OCI-LY3 (cell line): Measurements from ENCODE around the gene ZNF511.

Source experiments
- H2AFZ ChIP-seq: fragments of 200-600, 300-600 bp; shearing (Covaris generic); 2 replicates; pipeline ENCODE4 v1.6.0; 2014; ENCODE audit warnings: antibody characterized with exemption, low read depth, low read length
- H3K27ac ChIP-seq: fragments of 200-600, 300-600 bp; sonication (generic); 2 replicates; pipeline ENCODE4 v1.5.1; 2014; ENCODE audit warnings: mild to moderate bottlenecking, low read length, moderate library complexity, mixed read lengths
- H3K27me3 ChIP-seq: fragments of 200-600, 300-600 bp; sonication (generic); 2 replicates; pipeline ENCODE4 v1.6.1; 2014; ENCODE audit warnings: low read depth, low read length, mixed read lengths
- H3K36me3 ChIP-seq: fragments of 200-600, 300-600 bp; sonication (generic); replicated peaks from 2 replicates; pipeline ENCODE3; 2014; ENCODE audit warnings: low read depth, low read length, mixed read lengths
- H3K4me1 ChIP-seq: fragments of 300-600, 200-600 bp; sonication (generic); 2 replicates; pipeline ENCODE4 v1.6.1; 2014; ENCODE audit warnings: low read length, mixed read lengths
- H3K4me2 ChIP-seq: fragments of 200-600, 300-600 bp; sonication (generic); 2 replicates; pipeline ENCODE4 v1.6.1; 2014; ENCODE audit warnings: low read length, mixed read lengths
- H3K4me3 ChIP-seq: fragments of 300-600, 200-600 bp; sonication (generic); 2 replicates; pipeline ENCODE4 v1.5.1; 2014; ENCODE audit warnings: antibody characterized with exemption, mild to moderate bottlenecking, low read length, moderate library complexity
- H3K79me2 ChIP-seq: fragments of 300-600, 200-600 bp; shearing (Covaris generic); 2 replicates; pipeline ENCODE4 v1.6.1; 2014; ENCODE audit warnings: mild to moderate bottlenecking, low read length, mixed read lengths
- H3K9ac ChIP-seq: fragments of 300-600, 200-600 bp; shearing (Covaris generic); 2 replicates; pipeline ENCODE4 v1.6.0; 2014; ENCODE audit warnings: mild to moderate bottlenecking, low read length, moderate library complexity
- H3K9me3 ChIP-seq: fragments of 200-600, 300-600 bp; shearing (Covaris generic); 2 replicates; pipeline ENCODE4 v1.6.1; 2014; ENCODE audit warnings: low read length, mixed read lengths; ENCODE audit not compliant: insufficient read depth
- H4K20me1 ChIP-seq: fragments of 200-600, 300-600 bp; sonication (generic); 2 replicates; pipeline ENCODE4 v1.6.1; 2016; ENCODE audit warnings: low read length, mixed read lengths; ENCODE audit not compliant: insufficient read depth
- CTCF ChIP-seq: fragments of 200-600, 300-600 bp; sonication (generic); IDR thresholded peaks from 2 replicates; pipeline ENCODE4 v1.5.1; 2014; ENCODE audit warnings: antibody characterized with exemption, low read length, low read depth
- EZH2phosphoT487 ChIP-seq: fragments of 200-600 bp; shearing (Covaris generic); IDR thresholded peaks from 2 replicates; pipeline ENCODE4 v1.6.1; 2018; ENCODE audit warnings: antibody characterized with exemption, mixed run types, low read depth

ZNF511 gene

GRCh38 chr10:133277993-133278576, 30.6 kb upstream of the ZNF511 start:
- no peak overlapping the region for H3K4me2 ChIP-seq
- no peak overlapping the region for H3K9ac ChIP-seq
- no peaks in the 10 kb centered on the region for H3K9me3 ChIP-seq
- H4K20me1 ChIP-seq, result peaks cover 6% of the 10 kb centered on the region
- H3K4me3 ChIP-seq, result no peak overlapping the region
- no peak overlapping the region for H3K27ac ChIP-seq
- peaks cover 16% of the 10 kb centered on the region for H3K36me3 ChIP-seq
- no peak overlapping the region for H2AFZ ChIP-seq
- peaks cover 13% of the 10 kb centered on the region for H3K4me1 ChIP-seq
- no peak for TF ChIP-seq EZH2phosphoT487
- TF ChIP-seq CTCF, result no peak
- peaks cover 25% of the 10 kb centered on the region for H3K79me2 ChIP-seq
- no peaks in the 10 kb centered on the region for H3K27me3 ChIP-seq

DNA sequence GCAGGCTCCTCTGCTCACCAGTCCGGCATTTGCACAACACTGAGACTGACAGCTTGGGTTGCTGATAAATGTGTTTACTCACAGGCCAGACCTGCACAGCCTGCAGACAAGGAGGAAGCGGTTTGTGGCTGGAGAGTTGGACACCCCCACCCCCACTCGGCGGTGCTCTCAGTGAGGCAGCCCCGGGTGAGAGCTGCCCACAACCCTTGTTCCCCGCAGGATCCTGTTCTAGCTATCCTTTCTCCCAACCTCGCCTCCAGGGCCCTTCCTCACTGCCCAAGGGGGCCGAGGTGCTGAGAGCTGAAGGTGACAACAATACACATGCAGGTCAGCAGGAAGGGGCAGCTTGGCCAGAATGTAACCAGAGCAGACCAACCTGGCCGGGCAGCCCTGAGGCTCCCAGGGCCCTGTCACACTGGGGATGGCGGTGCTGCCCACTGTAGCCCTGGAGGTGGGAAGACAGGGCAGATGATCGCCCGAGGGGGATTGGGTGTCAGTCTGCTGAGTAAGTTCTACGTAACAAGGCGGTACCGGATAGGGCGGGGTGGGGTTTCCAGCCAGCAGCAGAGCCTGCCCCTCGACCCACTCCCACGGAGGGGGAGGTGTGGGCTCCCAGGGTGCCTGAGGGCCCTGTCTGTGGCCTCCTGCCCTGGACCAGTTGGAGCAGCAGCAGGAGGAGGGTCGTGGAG, 30.0 kb upstream of the ZNF511 start:
- Histone ChIP-seq H3K27me3 (no peaks in the 10 kb centered on the region), H3K4me3 (no peak overlapping the region), H3K9me3 (no peaks in the 10 kb centered on the region), H3K79me2 (peaks cover 25% of the 10 kb centered on the region), H3K36me3 (peaks cover 11% of the 10 kb centered on the region), H4K20me1 (peaks cover 6% of the 10 kb centered on the region), H3K9ac (no peak overlapping the region), H3K27ac (no peak overlapping the region), H3K4me1 (peaks cover 13% of the 10 kb centered on the region), H2AFZ (no peak overlapping the region), H3K4me2 (no peak overlapping the region)
- TF ChIP-seq EZH2phosphoT487 (no peak), CTCF (no peak)

DNA sequence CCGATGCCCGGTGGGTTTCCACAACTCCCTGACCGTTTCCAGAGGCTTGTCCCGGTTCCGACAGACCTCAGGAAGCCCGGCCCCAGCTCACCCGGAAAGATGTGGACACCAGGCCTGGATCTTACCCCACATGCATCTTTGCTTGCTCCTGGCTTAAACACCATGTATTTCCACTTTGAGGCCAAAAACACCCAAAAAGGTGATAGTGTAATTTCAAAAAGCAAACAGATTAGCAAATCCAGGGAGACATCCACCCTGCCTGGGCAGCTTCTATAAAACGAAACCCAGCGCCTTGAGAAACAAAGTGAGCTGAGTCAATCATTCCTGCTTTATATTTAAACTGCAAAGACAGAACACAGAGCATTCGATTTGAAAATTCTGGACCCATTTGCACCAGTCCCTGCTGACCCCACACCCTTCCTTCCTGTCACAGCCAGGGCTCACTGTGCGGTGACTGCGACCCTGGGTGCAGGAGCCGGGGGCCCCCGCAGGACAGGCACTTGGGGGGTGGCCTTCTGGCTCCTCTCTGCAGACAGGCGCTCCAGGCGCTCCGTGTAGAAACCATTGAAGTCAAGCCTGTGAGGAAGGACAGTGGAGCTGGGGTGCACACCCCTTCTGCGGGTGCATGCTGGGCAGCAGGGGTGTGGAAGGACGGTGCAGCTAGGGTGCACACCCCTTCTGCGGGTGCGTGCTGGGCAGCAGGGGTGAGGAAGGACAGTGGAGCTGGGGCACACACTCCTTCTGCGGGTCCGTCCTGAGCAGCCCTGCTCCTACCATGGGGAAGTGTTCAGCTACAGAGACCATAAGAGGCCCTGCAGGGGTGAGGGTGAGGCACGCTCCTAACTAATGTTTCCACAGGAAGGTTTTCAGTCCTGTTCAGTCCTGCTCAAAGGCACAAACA, 29.1 kb upstream of the ZNF511 start:
- H3K27ac ChIP-seq, result no peak overlapping the region
- peaks cover 5% of the 10 kb centered on the region for H3K36me3 ChIP-seq
- peaks cover 6% of the 10 kb centered on the region for H3K4me1 ChIP-seq
- H4K20me1 ChIP-seq, result peaks cover 2% of the 10 kb centered on the region; the same call in 1 of the 2 replicates
- no peaks in the 10 kb centered on the region for H3K27me3 ChIP-seq
- H3K9ac ChIP-seq, result no peak overlapping the region
- no peak overlapping the region for H3K4me2 ChIP-seq
- H2AFZ ChIP-seq, result no peak overlapping the region
- no peak for TF ChIP-seq EZH2phosphoT487
- no peak for TF ChIP-seq CTCF
- no peaks in the 10 kb centered on the region for H3K9me3 ChIP-seq
- peaks cover 19% of the 10 kb centered on the region for H3K79me2 ChIP-seq
- no peak overlapping the region for H3K4me3 ChIP-seq
